GM12874 (cell line): Measurements from ENCODE around the gene NCOR1.

Experiments
- CTCF ChIP-seq: IDR thresholded peaks from 2 replicates; pipeline ENCODE4 v1.5.1; 2011; ENCODE audit warnings: low read depth, mild to moderate bottlenecking, control low read depth, low read length, moderate library complexity; ENCODE audit not compliant: insufficient read depth

The NCOR1 gene

GRCh38 chr17:16187642-16188041, 27.7 kb downstream of the NCOR1 start:
- no peak for TF ChIP-seq CTCF

- TF ChIP-seq CTCF = no peak
Measured at GRCh38 chr17:16181581-16181980, 33.8 kb downstream of the NCOR1 start.

GRCh38 chr17:16178836-16179235, 36.5 kb downstream of the NCOR1 start:
- TF ChIP-seq CTCF = no peak

- TF ChIP-seq CTCF = no peak
Measured at GRCh38 chr17:16171613-16172012, 43.7 kb downstream of the NCOR1 start.

- TF ChIP-seq CTCF = no peak
Measured at GRCh38 chr17:16158714-16159113, 56.6 kb downstream of the NCOR1 start.

- no peak for TF ChIP-seq CTCF
Measured at GRCh38 chr17:16155536-16155935, 59.8 kb downstream of the NCOR1 start.

GRCh38 chr17:16150251-16150856, 65.0 kb downstream of the NCOR1 start:
- no peak for TF ChIP-seq CTCF
